HG03432 (cell line): ENCODE measurements around the gene RANBP17.
"Not testable (repeated sequence)": the region's sequence is repeated elsewhere in the genome, so short reads cannot be mapped to it uniquely, and the experiment has no call there.

Source experiments
- ATAC-seq: cut with Tn5 transposase; IDR thresholded peaks from one replicate; pipeline ENCODE4 v1.9.1; 2021; ENCODE audit warnings: mild to moderate bottlenecking, moderate library complexity; ENCODE audit not compliant: unreplicated experiment

The RANBP17 gene

DNA sequence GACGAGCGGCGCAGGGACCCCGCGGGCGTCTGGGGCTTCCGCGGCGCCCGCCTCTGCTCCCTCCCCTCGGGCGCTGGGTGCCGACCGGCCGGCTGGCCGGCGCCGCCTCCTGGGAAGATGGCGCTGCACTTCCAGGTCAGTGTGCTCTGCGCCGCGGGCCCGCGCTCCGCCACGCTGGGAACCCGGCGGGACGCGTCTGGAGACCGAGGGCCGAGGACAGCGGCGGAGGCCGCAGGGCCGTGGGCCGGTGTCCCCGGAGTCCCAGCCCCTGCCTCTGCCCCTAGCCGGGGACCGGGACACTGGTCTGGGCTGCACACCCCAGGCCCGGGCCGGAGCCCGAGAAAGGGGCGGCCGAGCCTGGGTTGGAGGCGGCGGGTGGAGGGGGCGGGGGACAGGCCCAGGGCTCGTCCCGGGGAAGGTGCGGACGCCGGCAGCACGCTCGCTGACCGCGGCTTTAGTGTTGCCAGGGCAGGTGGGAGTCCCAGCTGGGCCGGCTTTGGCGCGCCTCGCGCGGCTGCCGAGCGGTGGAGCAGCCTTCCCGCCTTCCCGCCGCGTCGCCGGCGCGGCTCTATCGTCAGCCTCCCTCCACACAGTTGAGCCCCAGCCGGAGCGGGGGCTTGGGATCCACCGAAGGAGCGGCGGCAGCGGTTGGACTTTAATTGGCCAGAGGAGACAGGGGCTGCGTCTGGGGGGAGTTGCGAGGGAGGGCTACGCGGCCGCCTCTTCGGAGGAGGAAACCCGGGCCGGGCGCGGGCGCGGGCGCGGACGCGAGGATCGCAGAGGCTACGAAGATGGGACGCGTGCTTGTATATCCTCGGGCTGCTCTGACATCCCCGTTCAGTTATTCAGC is at the start of gene RANBP17:
TSS of gene RANBP17 (plus strand) at position 102 of the 850 bp plus-strand sequence.
- no peak for ATAC-seq

- no peak for ATAC-seq
Observed at GRCh38 chr5:170813231-170813630, 48.6 kb upstream of the RANBP17 start.

DNA sequence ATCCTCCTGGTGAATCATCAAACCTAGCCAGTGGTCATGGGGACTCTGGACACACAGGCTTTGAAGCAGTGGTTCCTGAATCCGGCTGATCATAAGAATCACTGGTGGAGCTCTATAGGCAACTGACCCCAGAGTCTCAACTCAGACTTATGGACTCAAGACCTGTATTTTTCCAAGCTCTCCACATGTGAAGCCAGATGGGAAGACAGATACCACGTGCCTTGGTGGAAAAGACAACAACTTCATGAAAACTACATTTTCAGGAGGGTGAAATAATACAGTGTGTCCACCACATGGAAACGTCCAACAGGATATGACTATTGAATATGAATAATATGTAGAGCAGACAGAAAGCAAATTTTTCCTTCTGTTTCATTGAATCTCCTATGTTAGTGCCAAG is 44.6 kb upstream of the RANBP17 start:
- no peak for ATAC-seq

GRCh38 chr5:170818232-170818631 is 43.6 kb upstream of the RANBP17 start:
- no peak for ATAC-seq

GRCh38 chr5:170819824-170820223 is 42.0 kb upstream of the RANBP17 start:
- no peak for ATAC-seq

- no peak for ATAC-seq
Observed at GRCh38 chr5:170821257-170821800, 40.5 kb upstream of the RANBP17 start.

DNA sequence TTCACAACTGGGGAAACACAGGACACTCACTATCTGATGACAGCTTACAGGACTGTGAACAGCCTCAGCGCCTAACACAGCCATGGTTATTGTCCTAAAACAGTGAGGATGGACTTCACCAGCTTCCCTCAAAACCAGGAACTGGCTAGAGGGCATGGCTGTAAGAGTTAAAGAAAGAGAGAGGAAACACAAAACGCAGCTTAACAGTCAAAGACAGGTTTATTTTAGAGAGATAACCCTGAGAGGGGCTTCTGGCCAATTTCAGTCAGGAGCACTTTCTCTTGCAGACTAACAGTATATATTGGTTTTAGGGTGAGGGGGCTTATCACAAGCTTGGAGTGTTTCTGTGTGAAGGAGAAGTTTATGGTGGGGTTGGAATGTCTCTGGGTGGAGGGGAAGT is 35.7 kb upstream of the RANBP17 start:
- ATAC-seq, result no peak

GRCh38 chr5:170832241-170832640 is 29.6 kb upstream of the RANBP17 start:
- ATAC-seq, result no peak

GRCh38 chr5:170833981-170834380 is 27.8 kb upstream of the RANBP17 start:
- not testable (repeated sequence) for ATAC-seq

DNA sequence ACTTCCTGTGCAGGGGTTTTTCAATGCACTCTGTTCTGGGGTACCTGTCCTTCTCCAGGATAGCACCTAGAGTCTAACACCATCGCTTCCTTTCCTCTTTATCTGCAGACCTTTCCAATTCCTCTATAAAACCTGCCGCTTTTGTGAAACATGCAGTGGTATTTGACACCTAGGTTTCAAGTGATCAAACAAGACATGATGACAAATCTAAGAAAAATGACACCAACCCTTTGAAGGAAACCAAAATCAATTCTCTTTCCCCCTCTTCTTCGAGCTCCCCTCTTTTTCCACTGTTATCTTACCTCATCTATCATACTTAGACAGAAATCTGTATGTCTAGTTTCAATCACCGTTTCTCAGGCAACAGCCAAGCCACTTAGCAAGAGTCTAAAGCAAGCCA is 25.6 kb upstream of the RANBP17 start:
- ATAC-seq, result no peak

- no peak for ATAC-seq
Observed at GRCh38 chr5:170843870-170844269, 17.9 kb upstream of the RANBP17 start.

DNA sequence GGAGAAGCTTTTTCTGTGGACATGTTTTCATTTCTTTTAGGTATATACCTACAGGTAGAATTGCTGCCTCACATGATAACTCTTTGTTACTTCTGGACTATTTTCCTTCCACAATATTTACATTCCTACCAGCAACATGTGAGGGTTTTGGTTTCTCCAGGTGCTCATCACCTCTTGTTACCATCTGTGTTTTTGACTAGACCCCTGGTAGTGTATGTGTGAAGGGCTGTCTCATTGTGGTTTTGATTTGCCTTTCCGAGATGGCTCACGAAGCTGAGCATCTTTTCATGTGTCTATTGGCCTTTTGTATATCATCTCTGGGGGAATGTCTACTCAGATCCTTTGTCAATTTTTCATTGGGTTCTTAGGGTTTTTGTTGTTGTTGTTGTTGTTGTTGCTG is 17.2 kb upstream of the RANBP17 start:
- no peak for ATAC-seq

DNA sequence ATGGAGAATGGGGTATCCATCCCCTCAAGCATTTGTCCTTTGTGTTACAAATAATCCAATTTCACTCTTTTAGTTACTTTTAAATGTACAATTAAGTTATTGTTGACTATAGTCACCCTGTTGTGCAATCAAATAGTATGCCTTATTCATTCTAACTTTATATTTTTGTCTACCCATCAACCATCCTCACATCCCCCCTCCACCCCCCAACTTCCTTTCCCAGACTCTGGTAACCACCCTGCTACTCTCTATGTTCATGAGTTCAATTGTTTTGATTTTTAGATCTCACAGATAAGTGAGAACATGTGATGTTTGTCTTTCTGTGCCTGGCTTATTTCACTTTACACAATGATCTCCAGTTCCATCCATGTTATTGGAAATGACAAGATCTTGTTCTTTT is 15.4 kb upstream of the RANBP17 start:
- no peak for ATAC-seq

GRCh38 chr5:170846846-170847245 is 15.0 kb upstream of the RANBP17 start:
- no peak for ATAC-seq

- no peak for ATAC-seq
Observed at GRCh38 chr5:170848033-170848432, 13.8 kb upstream of the RANBP17 start.

GRCh38 chr5:170849374-170849773 is 12.4 kb upstream of the RANBP17 start:
- ATAC-seq, result no peak

- no peak for ATAC-seq
Observed at GRCh38 chr5:170854566-170854965, 7.3 kb upstream of the RANBP17 start.

GRCh38 chr5:170857066-170857465 is 4.8 kb upstream of the RANBP17 start:
- no peak for ATAC-seq

DNA sequence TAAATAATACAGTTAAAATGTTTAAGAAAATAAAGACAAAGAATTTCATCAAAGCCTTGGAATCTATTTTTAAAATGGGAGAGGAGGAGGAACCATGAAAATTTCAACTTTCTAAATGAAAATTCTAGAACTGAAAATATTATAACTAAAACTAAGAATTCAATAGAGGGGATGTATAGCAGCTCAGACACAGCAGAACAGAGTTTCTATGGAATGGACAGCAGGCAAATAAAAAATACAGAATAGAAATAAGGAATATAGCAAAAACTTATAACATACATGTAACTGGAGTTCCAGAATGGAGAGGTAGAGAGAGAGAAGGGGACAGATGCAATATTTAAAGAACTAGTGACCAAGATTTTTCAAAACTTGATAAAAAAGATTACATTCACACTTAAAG is 1.4 kb upstream of the RANBP17 start:
- ATAC-seq, result no peak

DNA sequence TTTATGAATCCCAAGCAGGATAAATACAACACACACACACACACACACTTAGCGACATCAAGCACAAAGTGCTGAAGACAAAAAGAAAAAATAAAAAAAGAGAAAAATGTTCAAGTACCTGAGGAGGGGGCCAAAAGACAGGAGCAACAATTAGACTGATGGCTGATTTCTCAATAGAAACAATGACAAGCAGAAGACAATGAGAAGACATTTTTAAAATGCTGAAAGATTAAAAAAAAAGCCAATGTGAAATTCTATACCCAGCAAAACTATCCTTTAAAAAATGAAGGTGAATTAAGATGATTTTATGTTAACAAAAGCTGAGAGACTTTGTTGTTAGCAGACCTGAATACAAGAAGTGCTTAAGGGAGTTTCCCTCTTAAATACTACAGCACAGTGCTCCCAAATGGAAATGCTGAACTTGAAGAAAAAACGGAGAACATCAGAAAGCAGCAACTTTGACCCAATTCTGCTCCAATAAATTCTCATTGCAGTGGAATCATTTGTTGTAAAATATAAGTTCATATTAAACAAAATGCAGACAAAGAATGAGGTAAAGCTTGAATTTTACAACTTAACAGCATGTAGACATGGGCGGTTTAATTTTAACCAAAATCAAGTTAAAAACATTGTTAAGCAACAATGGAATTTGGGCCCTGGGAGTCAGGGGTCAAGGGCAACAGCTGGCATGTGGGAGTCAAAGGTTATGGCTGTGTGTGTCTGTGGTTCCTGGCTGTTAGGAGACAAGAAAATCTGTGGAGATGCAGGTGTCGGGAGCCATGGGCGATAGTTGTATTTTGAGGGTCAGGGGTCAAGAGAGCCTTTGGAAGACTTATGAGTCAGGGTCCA is 776 bp upstream of the RANBP17 start:
- ATAC-seq, result no peak

- no peak for ATAC-seq
Observed at GRCh38 chr5:170861667-170861916, 226 bp upstream of the RANBP17 start.

GRCh38 chr5:170863646-170864045 is 1.8 kb downstream of the RANBP17 start:
- no peak for ATAC-seq
